ENCODE measurements around the gene TRABD2B. TPM values are rescaled to one million over a fixed set of nuclear protein-coding genes. Genes with fewer than 3 reads are reported as not detected.

TRABD2B gene
- total and polyA plus RNA-seq, 2 experiments from 2014 or later: 1.6 to 2.0 TPM

- no peaks in the 10 kb centered on the region for H3F3A ChIP-seq (replicated peaks; ENCODE audit: low read depth)
- TF ChIP-seq ZNF114 (CRISPR knock-in tag; IDR thresholded peaks at IDR 0.05) (no peak), POLR2AphosphoS5 (IDR thresholded peaks at IDR 0.05; ENCODE audit: low read depth) (no peak), REST (IDR thresholded peaks at IDR 0.05; ENCODE audit: unreplicated experiment) (no peak), ZNF462 (CRISPR knock-in tag; IDR thresholded peaks at IDR 0.05) (no peak), EZH2phosphoT487 (IDR thresholded peaks at IDR 0.05; ENCODE audit: unreplicated experiment) (no peak), STAT1 (IDR thresholded peaks at IDR 0.05; ENCODE audit: unreplicated experiment) (no peak), CTCF (conservative IDR thresholded peaks at IDR 0.05; ENCODE audit: low read depth in 2 of 2) (no peak), JUNB (IDR thresholded peaks at IDR 0.05; ENCODE audit: unreplicated experiment) (no peak), EZH2 (IDR thresholded peaks at IDR 0.05; ENCODE audit: low read depth, unreplicated experiment) (no peak), ETS1 (IDR thresholded peaks at IDR 0.05) (no peak), CREB1 (CRISPR knock-in tag; IDR thresholded peaks at IDR 0.05; ENCODE audit: low read depth) (no peak), ZNF331 (CRISPR knock-in tag; IDR thresholded peaks at IDR 0.05; ENCODE audit: low read depth) (no peak)
- no peak overlapping the region for H3K4me3 ChIP-seq
- H3K9me2 ChIP-seq (ENCODE audit: insufficient read depth): no peaks in the 10 kb centered on the region
- H3K36me3 ChIP-seq (ENCODE audit: insufficient read depth): no peaks in the 10 kb centered on the region
- H3K27me3 Mint-ChIP-seq (ENCODE audit: insufficient read depth, low read depth, poor library complexity): peaks cover 3% of the 10 kb centered on the region
- peaks cover 10% of the 10 kb centered on the region; the same call in 1 of the 2 replicates for H3K4me1 ChIP-seq (ENCODE audit: insufficient read depth)
- peaks cover 30% of the 10 kb centered on the region for H3K4me1 Mint-ChIP-seq
- H3K9me3 Mint-ChIP-seq: no peaks in the 10 kb centered on the region
- H2AFZ ChIP-seq: no peak overlapping the region
- H3K4me2 ChIP-seq: no peak overlapping the region
- H3K27ac ChIP-seq (ENCODE audit: low read depth): no peak overlapping the region
- H3K4me3 Mint-ChIP-seq: no peak overlapping the region
- H3K79me2 ChIP-seq (replicated peaks; ENCODE audit: insufficient read depth): no peaks in the 10 kb centered on the region
- no peak for DNase-seq (ENCODE audit: low spot score)
- no peaks in the 10 kb centered on the region for H4K20me1 ChIP-seq (replicated peaks; ENCODE audit: insufficient read depth)
- no peak overlapping the region for H3K27ac Mint-ChIP-seq
- no peaks in the 10 kb centered on the region for H3K36me3 Mint-ChIP-seq (ENCODE audit: low read depth)
- no peak for ATAC-seq
- H3K27me3 ChIP-seq (ENCODE audit: insufficient read depth): no peaks in the 10 kb centered on the region
Observed at GRCh38 chr1:48021792-48022191, 24.6 kb upstream of the TRABD2B start.
